Prostate gland (tissue), 2 donors: Measurements from ENCODE around the gene TMTC2.

ENCODE experiments used
- CTCF ChIP-seq, 4 experiments: fragments of 200-600 bp in 2 of 4; fragments of 450-650 bp in 2 of 4; sonication (generic) in 2 of 4; IDR thresholded peaks; 1 replicate in 3 of 4; 2 replicates in 1 of 4; pipeline ENCODE4 v1.5.1; 2016 to 2019; ENCODE audit warnings: antibody characterized with exemption in 4 of 4, mild to moderate bottlenecking in 2 of 4, moderate library complexity in 2 of 4
- POLR2A ChIP-seq: fragments of 450-650 bp; IDR thresholded peaks from one replicate; pipeline ENCODE4 v1.6.1; 2016; ENCODE audit warnings: antibody characterized with exemption, mild to moderate bottlenecking

GRCh38 chr12:83065562-83065961, 378.9 kb downstream of the TMTC2 start:
- TF ChIP-seq POLR2A (no peak), CTCF (IDR thresholded peaks at IDR 0.05) (no peak)
